HepG2 (cell line): ENCODE measurements around the gene SLC5A4. TPM values are rescaled to one million over a fixed set of nuclear protein-coding genes. Genes with fewer than 3 reads are reported as not detected.

Experiments used
- CEBPG ChIP-seq: IDR thresholded peaks from 2 replicates; pipeline ENCODE4 v1.6.1; 2016
- ETV6 ChIP-seq: sonication (generic); formaldehyde crosslinking; conservative IDR thresholded peaks from 2 replicates; pipeline ENCODE4 v1.4.0; 2020; ENCODE audit warnings: missing genetic modification reagents
- FIP1L1 ChIP-seq: fragments of 200-400 bp; formaldehyde crosslinking; IDR thresholded peaks from 2 replicates; pipeline ENCODE4 v1.6.1; 2018; ENCODE audit warnings: low read depth, mild to moderate bottlenecking, low read length, moderate library complexity, borderline replicate concordance; ENCODE audit not compliant: insufficient read depth
- GTF3A ChIP-seq: sonication (generic); formaldehyde crosslinking; conservative IDR thresholded peaks from 2 replicates; pipeline ENCODE4 v1.4.0; 2020; ENCODE audit warnings: mild to moderate bottlenecking, missing genetic modification reagents
- HNF4A ChIP-seq: sonication (generic); formaldehyde crosslinking; IDR thresholded peaks from 2 replicates; pipeline ENCODE4 v1.4.0; 2020; ENCODE audit warnings: missing genetic modification reagents
- KAT2B ChIP-seq: fragments of 150-350 bp; IDR thresholded peaks from 2 replicates; pipeline ENCODE4 v1.6.1; 2014; ENCODE audit warnings: low read depth, low read length, borderline replicate concordance
- MED8 ChIP-seq: sonication (generic); formaldehyde crosslinking; IDR thresholded peaks from 2 replicates; pipeline ENCODE4 v1.8.1; 2023; ENCODE audit warnings: mild to moderate bottlenecking, missing genetic modification reagents; ENCODE audit not compliant: insufficient replicate concordance
- MIER2 ChIP-seq: IDR thresholded peaks from 2 replicates; pipeline ENCODE4 v1.6.1; 2016; ENCODE audit warnings: missing biosample characterization, missing genetic modification reagents
- RBAK ChIP-seq: sonication (generic); formaldehyde crosslinking; IDR thresholded peaks from 2 replicates; pipeline ENCODE4 v1.5.1; 2020; ENCODE audit warnings: mild to moderate bottlenecking, missing genetic modification reagents
- RFX3 ChIP-seq: IDR thresholded peaks from 2 replicates; pipeline ENCODE4 v1.6.1; 2016; ENCODE audit warnings: missing biosample characterization, missing genetic modification reagents
- SIX4 ChIP-seq: sonication (generic); formaldehyde crosslinking; IDR thresholded peaks from 2 replicates; pipeline ENCODE4 v1.4.0; 2020; ENCODE audit warnings: missing genetic modification reagents
- SP4 ChIP-seq: sonication (generic); formaldehyde crosslinking; IDR thresholded peaks from 2 replicates; pipeline ENCODE4 v1.8.1; 2023; ENCODE audit warnings: mild to moderate bottlenecking, missing genetic modification reagents
- WIZ ChIP-seq: sonication (generic); formaldehyde crosslinking; IDR thresholded peaks from 2 replicates; pipeline ENCODE4 v1.5.1; 2020; ENCODE audit warnings: mild to moderate bottlenecking, missing genetic modification reagents
- ZC3H13 ChIP-seq: sonication (generic); formaldehyde crosslinking; IDR thresholded peaks from 2 replicates; pipeline ENCODE4 v1.8.1; 2023; ENCODE audit warnings: mild to moderate bottlenecking, missing genetic modification reagents, moderate library complexity
- ZNF451 ChIP-seq: sonication (generic); formaldehyde crosslinking; IDR thresholded peaks from 2 replicates; pipeline ENCODE4 v1.5.0; 2020; ENCODE audit warnings: mild to moderate bottlenecking, missing genetic modification reagents
- ZNF788 ChIP-seq: sonication (generic); formaldehyde crosslinking; IDR thresholded peaks from 2 replicates; pipeline ENCODE4 v1.5.0; 2020; ENCODE audit warnings: mild to moderate bottlenecking, missing genetic modification reagents, borderline replicate concordance
- ZNF790 ChIP-seq: sonication (generic); formaldehyde crosslinking; IDR thresholded peaks from 2 replicates; pipeline ENCODE4 v1.8.0; 2022; ENCODE audit warnings: missing genetic modification reagents, mild to moderate bottlenecking, borderline replicate concordance
- polyA plus RNA-seq, 8 experiments: library from polyadenylated mRNA; depleted of rRNA in 3 of 8; stranded (reverse) in 7 of 8; unstranded in 1 of 8; fragments of >200 nt; fragmentation: Illumina TruSeq in 4 of 8; extraction: Trizol in 4 of 8; gene quantifications; 2 replicates each; pipeline versions ENCODE4 v1.2.1 to v1.2.3, GENCODE V29; 2011 to 2016; ENCODE audit warnings: low read depth in 4 of 8, missing spikeins in 1 of 8, mixed read lengths in 1 of 8; ENCODE audit not compliant: insufficient read depth in 1 of 8
- total RNA-seq, 5 experiments: library from RNA; depleted of rRNA; stranded (reverse); fragments of >200 nt; fragmentation: Illumina TruSeq; extraction: Trizol; gene quantifications; 2 replicates each; pipeline ENCODE4 v1.2.3, GENCODE V29; 2016; ENCODE audit warnings: low read depth in 1 of 5
- TF ChIP-seq, protein P1 (sequence below): sonication (generic); formaldehyde crosslinking; IDR thresholded peaks from 2 replicates; pipeline ENCODE4 v1.8.0; 2022; ENCODE audit warnings: mild to moderate bottlenecking, missing genetic modification reagents
- TF ChIP-seq, protein P2 (sequence below): sonication (generic); formaldehyde crosslinking; IDR thresholded peaks from 2 replicates; pipeline ENCODE4 v1.4.0; 2020; ENCODE audit warnings: missing genetic modification reagents
- TF ChIP-seq, protein P3 (sequence below): sonication (generic); formaldehyde crosslinking; IDR thresholded peaks from 2 replicates; pipeline ENCODE4 v1.5.0; 2020; ENCODE audit warnings: missing genetic modification reagents
- TF ChIP-seq, protein P4 (sequence below): IDR thresholded peaks from 2 replicates; pipeline ENCODE4 v1.6.1; 2018; ENCODE audit warnings: missing genetic modification reagents
- TF ChIP-seq, protein P5 (sequence below): sonication (generic); formaldehyde crosslinking; IDR thresholded peaks from 2 replicates; pipeline ENCODE4 v1.4.0; 2020; ENCODE audit warnings: mild to moderate bottlenecking, missing genetic modification reagents

Gene SLC5A4
- total and polyA plus RNA-seq, 2 of the 13 experiments (the other 11 are each of a cell fraction or from before 2014, with no cell fraction given), result not detected

DNA sequence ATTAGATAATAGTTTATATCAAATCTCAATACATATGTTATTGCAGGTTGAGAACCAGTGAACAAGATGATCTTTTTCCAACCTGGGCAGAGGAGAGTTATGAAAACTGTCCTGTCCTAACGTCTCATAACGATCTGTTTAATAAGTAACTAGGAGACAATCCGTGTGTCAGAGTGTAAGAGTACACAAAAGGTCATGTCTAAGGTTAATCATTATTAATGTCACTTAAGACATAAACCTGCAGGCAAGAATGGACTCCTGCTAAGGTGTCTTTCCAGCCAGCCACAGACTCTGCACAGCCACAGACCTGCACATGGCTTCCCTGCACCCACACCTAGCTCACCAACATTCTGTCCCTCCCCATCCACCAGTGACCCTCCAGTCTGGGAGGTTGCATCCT is 10.1 kb downstream of the SLC5A4 start (continued):
- TF ChIP-seq ETV6 (CRISPR knock-in tag), result no peak
- no peak for TF ChIP-seq SIX4 (CRISPR knock-in tag)
- TF ChIP-seq ZNF788, result no peak
- 0 out of 2 replicates have a peak, but pooled peaks have one; percentile 9 for TF ChIP-seq HNF4A (CRISPR knock-in tag)
- TF ChIP-seq MIER2, result no peak
- TF ChIP-seq RBAK (CRISPR knock-in tag), result no peak
- TF ChIP-seq, protein P1, sequence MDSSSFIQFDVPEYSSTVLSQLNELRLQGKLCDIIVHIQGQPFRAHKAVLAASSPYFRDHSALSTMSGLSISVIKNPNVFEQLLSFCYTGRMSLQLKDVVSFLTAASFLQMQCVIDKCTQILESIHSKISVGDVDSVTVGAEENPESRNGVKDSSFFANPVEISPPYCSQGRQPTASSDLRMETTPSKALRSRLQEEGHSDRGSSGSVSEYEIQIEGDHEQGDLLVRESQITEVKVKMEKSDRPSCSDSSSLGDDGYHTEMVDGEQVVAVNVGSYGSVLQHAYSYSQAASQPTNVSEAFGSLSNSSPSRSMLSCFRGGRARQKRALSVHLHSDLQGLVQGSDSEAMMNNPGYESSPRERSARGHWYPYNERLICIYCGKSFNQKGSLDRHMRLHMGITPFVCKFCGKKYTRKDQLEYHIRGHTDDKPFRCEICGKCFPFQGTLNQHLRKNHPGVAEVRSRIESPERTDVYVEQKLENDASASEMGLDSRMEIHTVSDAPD (CRISPR knock-in tag), result no peak
- TF ChIP-seq, protein P2, sequence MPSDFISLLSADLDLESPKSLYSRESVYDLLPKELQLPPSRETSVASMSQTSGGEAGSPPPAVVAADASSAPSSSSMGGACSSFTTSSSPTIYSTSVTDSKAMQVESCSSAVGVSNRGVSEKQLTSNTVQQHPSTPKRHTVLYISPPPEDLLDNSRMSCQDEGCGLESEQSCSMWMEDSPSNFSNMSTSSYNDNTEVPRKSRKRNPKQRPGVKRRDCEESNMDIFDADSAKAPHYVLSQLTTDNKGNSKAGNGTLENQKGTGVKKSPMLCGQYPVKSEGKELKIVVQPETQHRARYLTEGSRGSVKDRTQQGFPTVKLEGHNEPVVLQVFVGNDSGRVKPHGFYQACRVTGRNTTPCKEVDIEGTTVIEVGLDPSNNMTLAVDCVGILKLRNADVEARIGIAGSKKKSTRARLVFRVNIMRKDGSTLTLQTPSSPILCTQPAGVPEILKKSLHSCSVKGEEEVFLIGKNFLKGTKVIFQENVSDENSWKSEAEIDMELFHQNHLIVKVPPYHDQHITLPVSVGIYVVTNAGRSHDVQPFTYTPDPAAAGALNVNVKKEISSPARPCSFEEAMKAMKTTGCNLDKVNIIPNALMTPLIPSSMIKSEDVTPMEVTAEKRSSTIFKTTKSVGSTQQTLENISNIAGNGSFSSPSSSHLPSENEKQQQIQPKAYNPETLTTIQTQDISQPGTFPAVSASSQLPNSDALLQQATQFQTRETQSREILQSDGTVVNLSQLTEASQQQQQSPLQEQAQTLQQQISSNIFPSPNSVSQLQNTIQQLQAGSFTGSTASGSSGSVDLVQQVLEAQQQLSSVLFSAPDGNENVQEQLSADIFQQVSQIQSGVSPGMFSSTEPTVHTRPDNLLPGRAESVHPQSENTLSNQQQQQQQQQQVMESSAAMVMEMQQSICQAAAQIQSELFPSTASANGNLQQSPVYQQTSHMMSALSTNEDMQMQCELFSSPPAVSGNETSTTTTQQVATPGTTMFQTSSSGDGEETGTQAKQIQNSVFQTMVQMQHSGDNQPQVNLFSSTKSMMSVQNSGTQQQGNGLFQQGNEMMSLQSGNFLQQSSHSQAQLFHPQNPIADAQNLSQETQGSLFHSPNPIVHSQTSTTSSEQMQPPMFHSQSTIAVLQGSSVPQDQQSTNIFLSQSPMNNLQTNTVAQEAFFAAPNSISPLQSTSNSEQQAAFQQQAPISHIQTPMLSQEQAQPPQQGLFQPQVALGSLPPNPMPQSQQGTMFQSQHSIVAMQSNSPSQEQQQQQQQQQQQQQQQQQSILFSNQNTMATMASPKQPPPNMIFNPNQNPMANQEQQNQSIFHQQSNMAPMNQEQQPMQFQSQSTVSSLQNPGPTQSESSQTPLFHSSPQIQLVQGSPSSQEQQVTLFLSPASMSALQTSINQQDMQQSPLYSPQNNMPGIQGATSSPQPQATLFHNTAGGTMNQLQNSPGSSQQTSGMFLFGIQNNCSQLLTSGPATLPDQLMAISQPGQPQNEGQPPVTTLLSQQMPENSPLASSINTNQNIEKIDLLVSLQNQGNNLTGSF (CRISPR knock-in tag), result no peak
- no peak for TF ChIP-seq GTF3A (CRISPR knock-in tag)
- TF ChIP-seq, protein P3, sequence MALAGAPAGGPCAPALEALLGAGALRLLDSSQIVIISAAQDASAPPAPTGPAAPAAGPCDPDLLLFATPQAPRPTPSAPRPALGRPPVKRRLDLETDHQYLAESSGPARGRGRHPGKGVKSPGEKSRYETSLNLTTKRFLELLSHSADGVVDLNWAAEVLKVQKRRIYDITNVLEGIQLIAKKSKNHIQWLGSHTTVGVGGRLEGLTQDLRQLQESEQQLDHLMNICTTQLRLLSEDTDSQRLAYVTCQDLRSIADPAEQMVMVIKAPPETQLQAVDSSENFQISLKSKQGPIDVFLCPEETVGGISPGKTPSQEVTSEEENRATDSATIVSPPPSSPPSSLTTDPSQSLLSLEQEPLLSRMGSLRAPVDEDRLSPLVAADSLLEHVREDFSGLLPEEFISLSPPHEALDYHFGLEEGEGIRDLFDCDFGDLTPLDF (CRISPR knock-in tag), result no peak
- TF ChIP-seq ZC3H13 (CRISPR knock-in tag), result no peak
- TF ChIP-seq, protein P4, sequence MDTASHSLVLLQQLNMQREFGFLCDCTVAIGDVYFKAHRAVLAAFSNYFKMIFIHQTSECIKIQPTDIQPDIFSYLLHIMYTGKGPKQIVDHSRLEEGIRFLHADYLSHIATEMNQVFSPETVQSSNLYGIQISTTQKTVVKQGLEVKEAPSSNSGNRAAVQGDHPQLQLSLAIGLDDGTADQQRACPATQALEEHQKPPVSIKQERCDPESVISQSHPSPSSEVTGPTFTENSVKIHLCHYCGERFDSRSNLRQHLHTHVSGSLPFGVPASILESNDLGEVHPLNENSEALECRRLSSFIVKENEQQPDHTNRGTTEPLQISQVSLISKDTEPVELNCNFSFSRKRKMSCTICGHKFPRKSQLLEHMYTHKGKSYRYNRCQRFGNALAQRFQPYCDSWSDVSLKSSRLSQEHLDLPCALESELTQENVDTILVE (CRISPR knock-in tag), result no peak
- no peak for TF ChIP-seq SP4 (CRISPR knock-in tag)
- TF ChIP-seq CEBPG, result 0 out of 2 replicates have a peak, but pooled peaks have one; percentile 22
- TF ChIP-seq KAT2B, result no peak
- no peak for TF ChIP-seq FIP1L1
- no peak for TF ChIP-seq MED8
- TF ChIP-seq, protein P5, sequence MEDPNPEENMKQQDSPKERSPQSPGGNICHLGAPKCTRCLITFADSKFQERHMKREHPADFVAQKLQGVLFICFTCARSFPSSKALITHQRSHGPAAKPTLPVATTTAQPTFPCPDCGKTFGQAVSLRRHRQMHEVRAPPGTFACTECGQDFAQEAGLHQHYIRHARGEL (CRISPR knock-in tag), result no peak
- TF ChIP-seq RFX3 (CRISPR knock-in tag), result no peak
- TF ChIP-seq WIZ (CRISPR knock-in tag), result no peak
- TF ChIP-seq ZNF451 (CRISPR knock-in tag), result no peak
- no peak for TF ChIP-seq ZNF790 (CRISPR knock-in tag)
